ENCODE results near the gene GGA3.

The GGA3 gene

GRCh38 chr17:75245011-75245410 is 16.4 kb downstream of the GGA3 start:
- no peak for DNase-seq (ENCODE audit: low read depth)

- DNase-seq (ENCODE audit: low read depth): no peak
Observed at GRCh38 chr17:75244133-75244866, 17.1 kb downstream of the GGA3 start.

GRCh38 chr17:75242461-75243042 is 18.9 kb downstream of the GGA3 start:
- DNase-seq (ENCODE audit: low read depth): no peak

- DNase-seq (ENCODE audit: low read depth): no peak
Observed at GRCh38 chr17:75241996-75242460, 19.4 kb downstream of the GGA3 start.

- no peak for DNase-seq (ENCODE audit: low read depth)
Observed at GRCh38 chr17:75241502-75241901, 19.9 kb downstream of the GGA3 start.

GRCh38 chr17:75241143-75241430 is 20.3 kb downstream of the GGA3 start:
- DNase-seq (ENCODE audit: low read depth): no peak

GRCh38 chr17:75240394-75241142 is 20.8 kb downstream of the GGA3 start:
- no peak for DNase-seq (ENCODE audit: low read depth)

GRCh38 chr17:75239778-75240393 is 21.5 kb downstream of the GGA3 start:
- no peak for DNase-seq (ENCODE audit: low read depth)

GRCh38 chr17:75239214-75239613 is 22.2 kb downstream of the GGA3 start:
- DNase-seq (ENCODE audit: low read depth): no peak

- peak; percentile 33 for DNase-seq (ENCODE audit: low read depth)
Observed at GRCh38 chr17:75238684-75239191, 22.7 kb downstream of the GGA3 start.

GRCh38 chr17:75238020-75238580 is 23.3 kb downstream of the GGA3 start:
- no peak for DNase-seq (ENCODE audit: low read depth)

GRCh38 chr17:75237100-75238014 is 24.0 kb downstream of the GGA3 start:
- DNase-seq (ENCODE audit: low read depth): no peak

GRCh38 chr17:75232786-75233185 is 28.6 kb downstream of the GGA3 start:
- no peak for DNase-seq (ENCODE audit: low read depth)

GRCh38 chr17:75231741-75232464 is 29.5 kb downstream of the GGA3 start:
- DNase-seq (ENCODE audit: low read depth): no peak

GRCh38 chr17:75231071-75231470 is 30.3 kb downstream of the GGA3 start:
- DNase-seq (ENCODE audit: low read depth): no peak

GRCh38 chr17:75228847-75229246 is 32.6 kb downstream of the GGA3 start:
- no peak for DNase-seq (ENCODE audit: low read depth)

GRCh38 chr17:75228305-75228704 is 33.1 kb downstream of the GGA3 start:
- no peak for DNase-seq (ENCODE audit: low read depth)

GRCh38 chr17:75227729-75228128 is 33.7 kb downstream of the GGA3 start:
- DNase-seq (ENCODE audit: low read depth): no peak

GRCh38 chr17:75225016-75225415 is 36.4 kb downstream of the GGA3 start:
- no peak for DNase-seq (ENCODE audit: low read depth)

- no peak for DNase-seq (ENCODE audit: low read depth)
Observed at GRCh38 chr17:75219815-75220214, 41.6 kb downstream of the GGA3 start.

GRCh38 chr17:75218131-75218530 is 43.3 kb downstream of the GGA3 start:
- DNase-seq (ENCODE audit: low read depth): no peak

Measured in activated gamma-delta T cell treated with anti-CD3 and anti-CD28 coated beads, Interleukin-2, amount 50 U/mL, for 16 hours (primary cell).